Right forelimb (tissue), 1 donor: ENCODE data around the gene PRSS23.
"Not testable (repeated sequence)": the region's sequence is repeated elsewhere in the genome, so short reads cannot be mapped to it uniquely, and the experiment has no call there.

Experiments
- DNase-seq: peaks from one replicate; pipeline ENCODE4 v3.0.0-alpha.2; 2018

The PRSS23 gene, protein sequence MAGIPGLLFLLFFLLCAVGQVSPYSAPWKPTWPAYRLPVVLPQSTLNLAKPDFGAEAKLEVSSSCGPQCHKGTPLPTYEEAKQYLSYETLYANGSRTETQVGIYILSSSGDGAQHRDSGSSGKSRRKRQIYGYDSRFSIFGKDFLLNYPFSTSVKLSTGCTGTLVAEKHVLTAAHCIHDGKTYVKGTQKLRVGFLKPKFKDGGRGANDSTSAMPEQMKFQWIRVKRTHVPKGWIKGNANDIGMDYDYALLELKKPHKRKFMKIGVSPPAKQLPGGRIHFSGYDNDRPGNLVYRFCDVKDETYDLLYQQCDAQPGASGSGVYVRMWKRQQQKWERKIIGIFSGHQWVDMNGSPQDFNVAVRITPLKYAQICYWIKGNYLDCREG

DNA sequence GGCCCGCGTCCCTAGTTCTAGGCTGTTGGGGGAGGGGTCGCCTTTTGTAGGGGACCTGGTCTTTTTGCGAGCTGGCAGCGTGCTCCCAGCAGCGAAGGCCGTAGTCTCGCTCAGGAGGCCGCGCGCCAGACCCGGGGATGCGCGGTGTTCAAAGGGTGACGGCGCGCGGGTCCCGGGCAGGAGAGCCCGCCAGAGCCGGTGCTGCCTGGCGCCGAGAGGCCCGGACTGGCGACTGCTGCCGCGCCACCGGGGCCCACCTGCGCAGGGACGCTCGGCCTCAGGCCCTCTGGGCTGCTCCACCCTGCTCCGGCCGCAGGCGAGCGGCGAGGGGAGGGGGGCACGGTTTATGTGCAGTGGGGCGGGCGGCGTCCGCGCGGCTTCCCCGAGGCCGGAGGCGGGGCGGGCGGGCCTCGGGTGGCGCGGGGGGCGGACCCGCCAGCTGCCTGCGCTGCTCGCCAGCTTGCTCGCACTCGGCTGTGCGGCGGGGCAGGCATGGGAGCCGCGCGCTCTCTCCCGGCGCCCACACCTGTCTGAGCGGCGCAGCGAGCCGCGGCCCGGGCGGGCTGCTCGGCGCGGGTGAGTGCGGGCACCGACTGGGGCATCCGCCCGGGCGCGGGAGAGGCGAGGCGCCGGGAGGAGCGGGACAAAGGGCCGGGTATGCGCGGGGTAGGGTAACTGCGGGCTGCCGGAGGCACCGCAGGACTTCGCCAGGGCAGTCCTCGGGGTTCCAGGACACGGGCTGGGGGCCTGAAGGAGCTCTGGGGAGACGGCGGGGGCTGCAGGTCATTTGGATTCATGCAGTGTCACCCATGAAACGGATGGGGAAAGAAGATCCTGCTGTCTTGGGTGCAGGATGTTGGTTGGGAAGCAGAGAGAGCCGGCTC is at the start of gene PRSS23:
TSS of gene PRSS23 (plus strand) at position 467 of the 884 bp plus-strand sequence. CDS start 7,102 bp downstream, outside the sequence.
- peak; percentile 81 for DNase-seq

DNA sequence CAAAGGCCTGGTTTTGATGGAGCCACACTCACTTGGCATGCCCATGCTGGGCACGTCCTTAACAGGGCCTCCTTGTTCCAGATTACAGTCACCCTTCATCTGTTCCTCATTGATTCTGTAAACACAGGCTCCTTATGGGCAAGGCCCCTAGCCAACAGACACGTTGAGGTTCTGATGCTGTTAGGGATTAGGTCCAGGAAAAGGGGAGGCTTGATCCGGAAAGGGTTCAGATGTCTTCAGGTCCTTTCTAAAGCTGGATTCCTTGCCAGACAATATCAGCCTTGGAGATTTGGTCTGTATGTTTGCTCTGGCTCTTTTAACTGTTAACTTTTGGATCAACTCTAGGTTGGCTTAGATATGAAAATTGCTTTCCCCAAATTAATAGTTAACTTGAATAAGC is 46.9 kb upstream of the PRSS23 start:
- no peak for DNase-seq

DNA sequence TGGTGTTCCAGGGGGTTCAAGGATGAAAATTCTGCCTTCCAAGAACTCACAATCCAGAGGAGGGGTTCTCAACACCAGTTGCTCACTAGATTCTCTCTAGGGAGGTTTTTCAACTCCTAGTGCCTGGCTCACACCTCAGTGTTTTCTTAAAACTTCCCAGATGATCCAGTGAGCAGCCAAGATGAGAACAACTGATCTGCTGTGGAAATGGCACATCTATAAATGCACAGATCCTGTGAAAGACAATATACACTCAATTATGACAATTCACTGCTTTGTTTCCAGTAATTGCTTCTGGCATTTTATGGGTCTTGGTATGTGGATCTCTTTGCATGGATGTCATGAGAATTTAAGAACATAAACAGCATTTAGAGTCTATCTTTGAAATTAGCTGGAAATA is 45.2 kb upstream of the PRSS23 start:
- DNase-seq: no peak

DNA sequence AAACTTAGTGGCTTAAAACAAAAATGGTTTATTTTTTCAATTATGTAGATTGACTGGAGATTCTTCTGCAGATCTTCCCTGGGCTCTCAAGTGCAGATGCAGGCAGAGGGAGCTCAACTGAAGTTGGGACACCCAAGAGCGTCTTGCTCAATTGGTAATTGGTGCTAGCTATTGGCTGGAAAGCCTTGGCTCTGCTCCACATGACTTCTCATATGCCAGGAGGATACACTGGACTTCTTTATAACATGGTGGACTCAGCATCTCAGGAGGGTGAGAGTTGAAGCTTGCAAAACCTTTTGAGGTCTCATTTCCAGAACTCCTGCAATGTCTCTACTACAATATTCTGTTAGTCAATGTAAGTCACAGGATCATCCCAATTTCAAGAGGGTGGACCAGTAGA is 42.2 kb upstream of the PRSS23 start:
- no peak for DNase-seq

DNA sequence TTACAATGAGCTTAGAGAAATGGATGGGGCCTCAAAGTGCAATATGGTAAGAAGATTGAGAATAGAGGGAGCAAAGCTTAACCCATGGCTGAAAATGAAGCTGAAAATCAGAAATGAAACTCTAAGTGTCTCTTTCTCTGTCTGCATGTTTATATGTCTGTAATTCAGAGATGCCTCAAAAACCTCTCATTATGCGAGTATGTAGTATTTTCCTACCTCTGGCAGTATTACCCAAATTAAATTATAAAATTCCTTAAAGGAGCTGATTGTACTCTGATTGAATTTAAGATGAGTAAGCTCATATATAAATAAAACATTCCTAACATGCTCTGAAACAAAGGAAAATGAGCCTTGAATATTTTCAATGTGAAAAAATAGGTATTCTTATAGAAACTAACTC is 39.8 kb upstream of the PRSS23 start:
- DNase-seq: no peak

DNA sequence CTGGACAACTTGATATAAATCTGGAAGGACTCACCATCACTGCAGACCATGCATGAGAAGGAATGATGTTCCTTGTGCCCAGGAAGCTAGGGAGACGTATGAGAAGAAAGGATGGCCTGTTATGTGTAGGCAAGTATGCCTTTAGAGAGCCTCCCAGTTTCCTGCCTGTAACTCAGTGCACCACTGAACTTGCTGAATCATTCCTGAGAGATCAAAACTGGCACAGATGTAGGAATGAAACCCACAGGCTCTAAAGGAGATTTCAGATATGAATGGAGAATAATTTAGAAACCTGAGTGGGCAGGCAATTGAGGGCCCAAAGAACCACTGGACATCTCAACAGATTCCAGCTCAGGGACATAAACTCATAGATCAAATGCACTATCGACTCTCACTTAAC is 38.4 kb upstream of the PRSS23 start:
- no peak for DNase-seq

DNA sequence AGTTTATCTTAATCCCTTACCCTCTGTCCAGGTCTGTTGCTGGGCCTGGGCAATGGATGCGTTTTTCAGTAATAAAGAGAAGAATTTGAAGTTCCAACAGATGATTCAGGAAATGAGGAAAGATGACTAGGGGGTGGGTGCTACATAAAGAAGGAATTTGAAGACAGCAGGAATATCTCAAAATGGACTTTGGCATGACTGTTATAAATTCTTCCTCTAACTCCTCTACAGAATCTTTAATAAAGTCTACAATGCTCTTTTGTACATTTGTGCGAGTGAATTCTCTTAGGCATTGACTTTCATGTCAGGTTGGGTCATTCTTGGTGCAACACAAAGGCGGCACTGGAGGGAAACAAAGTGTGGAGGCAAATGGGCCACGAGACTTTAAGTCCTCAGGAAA is 35.1 kb upstream of the PRSS23 start:
- no peak for DNase-seq

DNA sequence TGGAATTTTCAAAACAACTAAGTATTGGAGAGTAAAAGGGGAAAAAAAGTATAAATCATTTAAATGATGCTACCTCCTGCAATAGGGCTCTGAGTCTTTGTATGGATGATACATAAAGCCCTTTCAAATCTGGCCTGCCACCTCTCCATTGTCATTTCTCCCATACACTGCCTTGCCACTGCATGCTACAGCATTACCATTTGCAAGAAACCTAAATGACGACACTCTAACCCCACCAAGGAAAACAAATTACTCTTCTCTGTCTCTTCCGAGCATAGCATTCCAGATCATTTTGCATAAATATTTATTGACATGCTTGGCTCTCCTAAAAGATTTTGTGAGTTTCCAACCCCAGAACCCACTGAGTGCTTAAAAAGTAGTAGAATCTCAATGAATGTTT is 34.5 kb upstream of the PRSS23 start:
- DNase-seq: no peak

DNA sequence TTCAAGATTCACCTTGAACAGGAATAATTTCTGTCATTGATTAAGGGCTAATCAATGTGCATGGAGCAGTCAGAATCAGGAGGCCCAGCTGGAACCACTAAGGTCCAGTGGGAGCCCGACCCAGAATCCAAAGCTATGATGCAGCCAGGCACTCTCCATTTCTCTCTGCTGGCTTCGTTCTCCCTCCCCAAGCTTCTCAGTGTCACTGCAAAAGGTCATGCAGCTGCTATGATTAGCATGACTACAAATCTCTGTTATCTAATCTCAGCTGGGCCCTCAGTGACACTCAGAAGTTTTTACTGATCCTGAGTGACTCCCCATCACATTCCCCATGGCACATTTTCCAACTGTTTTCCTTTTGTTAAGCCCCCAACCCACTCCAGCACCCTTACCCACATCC is 31.1 kb upstream of the PRSS23 start:
- DNase-seq: no peak

DNA sequence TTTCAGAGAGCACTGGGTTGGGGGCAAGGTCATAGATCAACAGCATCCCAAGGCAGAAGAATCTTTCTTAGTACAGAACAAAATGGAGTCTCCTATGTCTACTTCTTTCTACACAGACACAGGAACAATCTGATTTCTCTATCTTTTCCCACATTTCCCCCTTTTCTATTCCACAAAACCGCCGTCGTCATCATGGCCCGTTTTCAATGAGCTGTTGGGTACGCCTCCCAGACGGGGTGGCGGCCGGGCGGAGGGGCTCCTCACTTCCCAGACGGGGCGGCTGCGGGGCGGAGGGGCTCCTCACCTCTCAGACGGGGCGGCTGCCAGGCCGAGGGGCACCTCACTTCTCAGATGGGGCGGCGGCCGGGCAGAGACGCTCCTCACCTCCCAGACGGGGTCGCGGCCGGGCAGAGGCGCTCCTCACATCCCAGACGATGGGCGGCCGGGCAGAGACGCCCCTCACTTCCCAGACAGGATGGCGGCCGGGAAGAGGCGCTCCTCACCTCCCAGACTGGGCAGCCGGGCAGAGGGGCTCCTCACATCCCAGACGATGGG is 29.8 kb upstream of the PRSS23 start:
- not testable (repeated sequence) for DNase-seq

DNA sequence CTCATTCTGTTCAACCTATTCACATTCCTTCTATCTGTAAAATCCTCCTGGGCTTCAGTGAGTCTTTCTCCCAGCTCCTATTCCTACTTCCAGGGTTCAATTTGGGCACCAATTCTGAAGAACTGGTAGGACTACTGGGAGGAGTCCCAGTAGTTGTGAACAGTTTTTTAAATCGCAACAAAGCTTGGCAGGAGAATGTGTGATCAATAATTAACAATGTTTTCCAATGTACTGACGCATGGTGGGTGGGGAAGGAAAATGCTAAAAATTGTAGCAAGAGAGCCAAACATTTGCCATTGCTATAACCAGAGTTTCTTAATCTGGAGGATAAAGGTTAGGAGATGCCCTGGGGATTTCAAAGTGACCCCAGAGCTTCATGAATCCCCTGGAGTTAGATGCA is 27.3 kb upstream of the PRSS23 start:
- DNase-seq: no peak

DNA sequence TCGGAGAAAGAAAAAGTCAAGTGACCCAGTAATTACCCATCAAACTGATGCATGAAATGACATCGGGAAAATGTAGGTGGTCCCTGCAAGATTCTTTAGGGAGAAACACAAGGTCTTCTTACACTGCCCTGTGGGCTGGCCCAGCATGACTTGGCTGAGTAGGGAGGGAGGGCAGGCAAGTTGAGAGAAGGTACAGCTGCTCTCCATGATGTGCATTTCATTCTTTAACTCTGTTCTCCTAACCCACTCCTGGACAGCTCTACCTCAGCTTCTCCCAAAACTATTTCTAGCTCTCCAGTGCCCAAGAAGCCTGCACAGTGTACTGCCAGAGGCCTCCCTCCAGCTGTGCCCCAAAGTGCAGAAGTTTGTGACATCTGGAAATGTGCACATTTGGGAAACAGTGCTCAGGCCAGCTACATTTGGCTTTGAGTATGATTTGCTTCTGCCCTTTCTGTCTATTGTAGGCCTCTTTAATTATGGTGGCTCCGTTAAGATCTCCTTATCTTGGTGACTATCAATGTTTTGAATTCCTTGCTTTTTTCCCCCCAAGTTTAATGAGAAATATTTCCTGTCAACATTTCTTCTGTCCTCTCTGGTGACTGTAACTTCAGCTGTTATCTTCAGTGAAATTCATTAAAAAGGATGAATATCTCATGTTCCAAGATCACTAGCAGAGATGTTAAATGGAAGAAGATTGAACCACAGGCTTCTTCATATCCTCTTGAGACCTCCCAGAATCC is 26.7 kb upstream of the PRSS23 start:
- no peak for DNase-seq

DNA sequence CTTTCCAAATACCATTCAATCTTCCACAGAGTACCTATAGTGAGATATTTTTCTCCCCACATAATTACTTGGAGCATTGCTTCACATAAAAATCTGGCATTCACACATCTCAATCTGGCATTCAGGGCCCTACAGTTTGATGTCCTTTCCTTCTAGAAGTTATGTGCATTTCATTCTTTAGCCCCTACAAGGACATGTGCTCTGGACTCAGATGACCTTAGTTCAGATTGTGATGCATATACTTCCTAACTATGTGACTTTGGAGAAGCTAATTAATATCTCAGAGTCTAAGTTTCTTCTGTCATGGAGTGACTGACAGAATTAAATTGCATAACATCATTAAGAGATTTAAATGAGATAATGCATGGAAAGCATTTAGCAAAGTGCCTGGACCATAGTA is 25.9 kb upstream of the PRSS23 start:
- no peak for DNase-seq

DNA sequence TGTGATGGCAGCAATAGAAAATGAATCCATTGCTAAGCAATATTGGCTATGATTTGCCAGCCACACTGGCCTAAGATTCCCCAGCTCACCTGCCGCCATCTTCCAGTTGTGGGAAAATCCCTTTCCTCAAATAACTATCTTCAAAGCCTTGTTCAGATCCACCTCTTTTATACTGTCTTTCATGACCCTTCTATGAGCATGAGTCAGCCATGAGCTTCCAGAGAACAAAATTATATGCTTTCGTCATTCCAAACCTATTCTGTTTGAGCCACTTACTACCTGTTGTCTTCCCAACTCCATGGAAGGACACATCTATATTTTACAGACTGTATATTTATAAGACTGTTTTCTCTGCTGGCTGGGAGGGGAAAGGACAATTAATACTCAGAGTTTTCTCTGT is 25.0 kb upstream of the PRSS23 start:
- no peak for DNase-seq

DNA sequence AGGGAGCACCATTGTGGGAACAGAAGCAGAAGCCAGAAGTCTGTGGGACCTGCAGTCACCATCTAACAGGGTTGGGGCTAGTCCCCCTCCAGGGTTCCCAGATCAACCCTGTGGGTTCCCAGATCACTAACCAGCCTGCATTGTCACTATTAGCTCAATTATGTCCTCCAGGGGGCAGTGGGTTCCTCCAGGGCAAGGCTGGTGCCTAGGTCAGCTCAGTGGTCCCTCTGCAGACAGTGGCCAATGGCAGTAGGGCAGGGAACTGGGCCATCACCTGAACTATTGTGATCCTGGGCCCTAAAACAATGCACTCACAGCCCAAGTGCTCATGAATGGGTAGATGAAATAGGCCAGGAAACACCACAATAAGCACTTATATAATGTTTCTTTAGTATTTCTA is 18.8 kb upstream of the PRSS23 start:
- no peak for DNase-seq

DNA sequence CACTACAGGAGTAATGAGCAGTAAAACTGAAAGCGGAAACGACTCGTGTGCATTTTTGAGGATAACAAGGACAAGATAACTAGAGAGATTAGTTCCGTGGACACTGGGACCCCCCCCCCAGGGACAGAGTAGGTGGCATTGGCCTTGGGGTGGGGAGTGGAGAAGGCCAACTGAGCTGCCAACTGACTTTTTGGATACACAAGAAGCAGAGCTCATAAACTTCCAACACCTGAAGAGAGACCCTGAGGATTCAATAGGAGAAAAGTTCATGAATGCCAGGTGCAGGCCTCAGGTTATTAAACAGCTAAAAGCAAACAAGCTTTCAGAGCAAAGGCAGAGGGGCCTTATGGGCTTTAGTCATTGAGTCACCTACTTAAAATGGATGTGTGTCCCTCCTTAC is 17.6 kb upstream of the PRSS23 start:
- no peak for DNase-seq

DNA sequence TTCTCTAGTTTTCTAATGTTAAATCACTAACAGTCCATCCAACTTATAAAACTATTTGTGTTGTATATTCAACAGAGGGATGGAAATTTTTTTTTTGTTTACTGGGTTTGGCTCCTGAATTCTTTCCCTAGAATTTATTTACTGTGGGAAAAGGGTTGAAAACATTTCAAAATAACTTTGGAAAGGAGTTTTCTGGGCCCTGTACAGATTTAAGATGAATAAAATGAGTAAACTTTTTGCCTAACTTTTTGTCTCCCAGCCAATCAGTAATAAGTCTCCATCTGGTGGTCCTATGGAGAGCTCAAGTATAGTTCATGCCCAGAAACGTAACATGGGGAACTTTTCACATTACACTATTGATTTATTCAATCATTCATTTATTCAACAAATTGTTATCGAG is 16.7 kb upstream of the PRSS23 start:
- DNase-seq: no peak

DNA sequence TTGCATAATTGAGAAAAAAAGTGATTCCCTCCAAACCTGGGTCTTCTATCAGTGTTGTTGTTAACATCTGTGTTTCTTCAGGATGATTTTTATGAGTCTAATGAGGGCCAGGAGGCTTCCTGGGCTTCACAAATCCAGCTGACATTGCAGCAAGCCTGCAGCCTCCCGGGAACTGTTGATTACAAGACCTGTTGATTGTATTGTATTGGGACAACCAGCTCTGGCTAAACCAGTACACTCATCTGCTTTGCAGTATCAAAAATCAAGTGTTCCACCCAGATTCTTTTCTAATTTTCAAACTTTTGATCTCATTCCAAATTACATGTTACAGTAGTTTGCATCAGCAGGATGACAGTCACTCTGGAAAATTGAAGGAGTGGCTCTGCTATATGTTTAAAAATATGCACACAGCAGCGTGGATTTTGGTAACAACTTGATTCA is 16.1 kb upstream of the PRSS23 start:
- DNase-seq: no peak

DNA sequence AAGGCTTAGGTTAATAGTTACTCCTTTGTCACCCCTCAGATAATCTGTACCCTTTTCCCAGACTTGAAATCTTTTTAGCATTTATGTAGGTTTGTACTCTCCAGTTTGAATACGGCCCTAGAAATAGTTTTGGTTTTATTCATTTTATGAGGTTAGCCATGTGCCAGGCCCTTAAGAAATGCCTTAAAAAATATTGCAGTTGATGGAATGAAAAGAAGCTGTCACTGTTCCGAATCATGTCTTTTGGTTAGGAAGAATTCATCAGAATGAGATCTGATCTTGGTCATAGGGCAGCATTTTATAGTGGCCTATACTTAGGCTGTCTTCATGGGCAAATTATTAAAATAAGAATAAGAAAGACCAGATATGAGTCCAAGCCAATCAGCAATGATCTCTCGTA is 14.8 kb upstream of the PRSS23 start:
- no peak for DNase-seq

DNA sequence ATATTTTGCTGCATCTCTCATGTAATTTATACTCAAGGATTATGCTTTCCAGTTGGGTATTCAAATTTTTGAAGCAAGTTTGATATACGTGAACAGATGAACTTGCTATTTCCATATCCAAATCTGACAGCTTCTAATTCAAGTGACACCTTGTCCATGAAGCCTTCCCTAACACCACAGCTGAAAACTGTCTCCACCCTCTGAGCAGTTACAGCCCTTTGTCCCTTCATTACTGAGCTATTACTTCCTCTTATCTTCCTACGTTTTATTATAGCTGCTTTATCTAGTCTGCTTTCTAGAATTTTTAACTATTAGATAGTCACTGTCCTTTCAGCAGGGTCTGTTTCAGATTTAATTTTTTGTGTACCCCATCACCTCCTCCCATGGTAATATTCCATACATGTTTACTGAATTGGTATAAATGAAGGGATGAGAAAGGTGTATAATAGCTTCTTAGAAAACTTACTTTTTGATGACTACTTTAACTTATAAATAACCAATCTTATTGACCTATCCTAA is 13.3 kb upstream of the PRSS23 start:
- no peak for DNase-seq

DNA sequence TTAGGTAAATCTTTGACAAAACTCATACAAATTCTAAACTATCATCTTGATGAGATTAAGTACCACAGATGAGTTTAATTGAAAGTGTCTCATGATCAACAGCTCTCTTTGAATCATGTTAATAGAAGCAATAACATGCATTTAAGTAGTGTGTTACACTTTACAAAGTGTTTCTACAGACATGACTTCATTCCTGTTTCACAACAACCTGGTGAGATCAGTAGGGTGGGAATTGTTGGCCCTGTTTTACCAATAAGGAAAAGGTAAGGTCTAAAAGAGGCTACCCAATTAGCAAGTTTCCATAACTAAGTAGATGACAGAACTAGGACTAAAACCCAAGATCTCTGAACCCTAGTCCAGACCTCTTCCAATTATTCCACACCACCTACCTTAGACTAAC is 12.7 kb upstream of the PRSS23 start:
- DNase-seq: no peak

DNA sequence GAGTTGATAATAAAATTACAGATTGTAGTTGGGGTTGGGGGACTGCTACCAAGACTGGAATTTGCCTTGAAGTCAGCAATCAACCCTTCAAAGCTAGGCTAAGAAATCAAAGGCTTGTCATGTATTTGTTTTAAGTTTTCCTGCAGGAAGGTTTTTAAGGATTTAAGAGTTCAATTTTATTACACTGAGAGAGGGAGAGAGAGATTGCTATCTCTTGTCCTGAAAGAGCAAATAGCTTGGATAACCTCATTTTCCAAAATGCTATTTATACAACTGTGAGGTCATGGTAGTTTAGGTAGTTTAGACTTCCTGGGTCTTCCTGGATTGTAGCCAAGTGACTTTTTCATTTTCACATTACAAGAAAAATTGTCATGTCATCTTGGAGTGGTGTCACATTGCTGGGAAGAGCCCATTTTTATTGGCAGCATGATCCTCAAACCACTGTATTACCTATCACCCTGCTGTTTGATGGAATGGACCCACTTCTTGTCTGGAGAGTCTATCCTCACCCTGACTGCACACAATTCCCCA is 10.1 kb upstream of the PRSS23 start:
- no peak for DNase-seq
